SK-N-SH (cell line): Measurements from ENCODE around the gene ELOVL6. TPM values are rescaled to one million over a fixed set of nuclear protein-coding genes. Genes with fewer than 3 reads are reported as not detected.

Source experiments
- CTCF ChIA-PET: fragments of 300-600, 350-600 bp; formaldehyde crosslinking; extraction: SDS; loops from one replicate; lab custom pipeline; 2021; lab: Yijun Ruan, JAX
- POLR2A ChIA-PET: fragments of 350-600 bp; sonication (Branson Sonifier 250); formaldehyde crosslinking; extraction: SDS; loops from one replicate; lab custom pipeline; 2020; ENCODE audit warnings: antibody characterized with exemption, inconsistent platforms; lab: Yijun Ruan, JAX
- DNase-seq: peaks from one replicate; pipeline ENCODE4 v3.0.0; 2012
- H2AFZ ChIP-seq: fragments of 200-600 bp; sonication (generic); 2 replicates; pipeline ENCODE4 v1.8.1; 2016; ENCODE audit warnings: antibody characterized with exemption, mild to moderate bottlenecking, low read depth
- H3F3A ChIP-seq: fragments of 200-600 bp; sonication (generic); replicated peaks from 2 replicates; pipeline ENCODE3; 2016; ENCODE audit warnings: antibody characterized with exemption, mild to moderate bottlenecking; ENCODE audit not compliant: insufficient read depth
- H3K27ac ChIP-seq, 2 experiments: fragments of 200-500 bp in 1 of 2; fragments of 200-600 bp in 1 of 2; sonication (Bioruptor generic) in 1 of 2; sonication (generic), shearing (Covaris generic) in 1 of 2; 2 replicates each; pipeline versions ENCODE4 v1.5.1 to v1.6.1; 2014 to 2016; ENCODE audit warnings: low read depth in 2 of 2, inconsistent platforms in 1 of 2, low read length in 1 of 2, mild to moderate bottlenecking in 1 of 2, mixed read lengths in 1 of 2
- H3K27me3 ChIP-seq: fragments of 200-600 bp; sonication (generic), shearing (Covaris generic); 2 replicates; pipeline ENCODE4 v1.6.1; 2016; ENCODE audit warnings: mixed run types; ENCODE audit not compliant: insufficient read depth
- H3K36me3 ChIP-seq, 2 experiments: fragments of 200-500 bp in 1 of 2; fragments of 200-600 bp in 1 of 2; sonication (Bioruptor generic) in 1 of 2; sonication (generic) in 1 of 2; replicated peaks in 1 of 2; 2 replicates each; pipeline versions ENCODE3 to v1.5.1; 2014 to 2016; ENCODE audit warnings: low read length in 1 of 2, mild to moderate bottlenecking in 1 of 2; ENCODE audit not compliant: insufficient read depth in 2 of 2, control insufficient read depth in 1 of 2
- H3K4me1 ChIP-seq, 2 experiments: fragments of 200-500 bp in 1 of 2; fragments of 200-600 bp in 1 of 2; sonication (Bioruptor generic) in 1 of 2; sonication (generic), shearing (Covaris generic) in 1 of 2; 2 replicates each; pipeline versions ENCODE4 v1.5.1 to v1.6.1; 2014 to 2016; ENCODE audit warnings: low read depth in 1 of 2, low read length in 1 of 2, mixed run types in 1 of 2; ENCODE audit not compliant: insufficient read depth in 2 of 2, control insufficient read depth in 1 of 2
- H3K4me2 ChIP-seq: fragments of 200-600 bp; sonication (generic), shearing (Covaris generic); 2 replicates; pipeline ENCODE4 v1.6.1; 2017; ENCODE audit warnings: mixed run types
- H3K4me3 ChIP-seq, 2 experiments: fragments of 200-500 bp in 1 of 2; fragments of 200-600 bp in 1 of 2; sonication (Bioruptor generic) in 1 of 2; sonication (generic), shearing (Covaris generic) in 1 of 2; 2 replicates each; pipeline versions ENCODE4 v1.5.1 to v1.8.1; 2014 to 2016; ENCODE audit warnings: low read depth in 2 of 2, inconsistent platforms in 1 of 2, low read length in 1 of 2, mild to moderate bottlenecking in 1 of 2, mixed read lengths in 1 of 2, moderate library complexity in 1 of 2
- H3K79me2 ChIP-seq: fragments of 200-600 bp; sonication (generic); 2 replicates; pipeline ENCODE4 v1.8.1; 2017; ENCODE audit warnings: mild to moderate bottlenecking; ENCODE audit not compliant: insufficient read depth
- H3K9ac ChIP-seq: fragments of 200-600 bp; sonication (generic); 2 replicates; pipeline ENCODE4 v1.6.1; 2017; ENCODE audit warnings: mixed run types
- H3K9me2 ChIP-seq: fragments of 200-600 bp; sonication (generic); 2 replicates; pipeline ENCODE4 v1.6.1; 2017; ENCODE audit warnings: mixed run types
- H3K9me3 ChIP-seq: fragments of 200-600 bp; sonication (generic); 2 replicates; pipeline ENCODE4 v1.6.1; 2017; ENCODE audit warnings: mixed run types, mild to moderate bottlenecking, moderate library complexity
- H4K20me1 ChIP-seq: fragments of 200-600 bp; sonication (generic); 2 replicates; pipeline ENCODE4 v1.6.1; 2017; ENCODE audit warnings: mild to moderate bottlenecking, mixed run types; ENCODE audit not compliant: insufficient read depth
- ELF1 ChIP-seq: IDR thresholded peaks from 2 replicates; pipeline ENCODE4 v1.4.0; 2012
- EZH2phosphoT487 ChIP-seq: fragments of 200-600 bp; sonication (generic); IDR thresholded peaks from 2 replicates; pipeline ENCODE4 v1.6.1; 2017; ENCODE audit warnings: low read depth, mixed run types, mild to moderate bottlenecking, antibody characterized with exemption, moderate library complexity, borderline replicate concordance
- FOSL2 ChIP-seq: IDR thresholded peaks from 2 replicates; pipeline ENCODE4 v1.4.0; 2012; ENCODE audit warnings: low read depth, mild to moderate bottlenecking, moderate library complexity, borderline replicate concordance
- IRF3 ChIP-seq: fragments of 150-350 bp; IDR thresholded peaks from 2 replicates; pipeline ENCODE4 v1.6.1; 2016; ENCODE audit warnings: mild to moderate bottlenecking, low read depth, low read length
- MEF2A ChIP-seq: IDR thresholded peaks from 2 replicates; pipeline ENCODE4 v1.4.0; 2012; ENCODE audit warnings: low read depth, borderline replicate concordance
- NFIC ChIP-seq: IDR thresholded peaks from 2 replicates; pipeline ENCODE4 v1.4.0; 2012; ENCODE audit warnings: borderline replicate concordance
- NRF1 ChIP-seq: IDR thresholded peaks from 2 replicates; pipeline ENCODE4 v1.6.1; 2012; ENCODE audit warnings: low read depth, mild to moderate bottlenecking, low read length
- POLR2AphosphoS5 ChIP-seq: IDR thresholded peaks from 2 replicates; pipeline ENCODE4 v1.6.1; 2012; ENCODE audit warnings: low read depth, low read length
- RFX5 ChIP-seq: IDR thresholded peaks from 2 replicates; pipeline ENCODE4 v1.6.1; 2012; ENCODE audit warnings: mild to moderate bottlenecking, improper control_type of control experiment, low read length
- SIN3A ChIP-seq: IDR thresholded peaks from 2 replicates; pipeline ENCODE4 v1.6.1; 2012; ENCODE audit warnings: low read depth, mild to moderate bottlenecking, low read length, moderate library complexity, borderline replicate concordance
- SMC3 ChIP-seq: IDR thresholded peaks from 2 replicates; pipeline ENCODE4 v1.6.1; 2012; ENCODE audit warnings: low read depth, low read length, improper control_type of control experiment
- TAF1 ChIP-seq: IDR thresholded peaks from 2 replicates; pipeline ENCODE4 v1.6.1; 2012; ENCODE audit warnings: low read depth, mild to moderate bottlenecking, low read length, moderate library complexity, borderline replicate concordance
- TEAD4 ChIP-seq: IDR thresholded peaks from 2 replicates; pipeline ENCODE4 v1.4.0; 2012; ENCODE audit warnings: mild to moderate bottlenecking, borderline replicate concordance; ENCODE audit not compliant: insufficient read depth
- YY1 ChIP-seq: IDR thresholded peaks from 2 replicates; pipeline ENCODE4 v1.4.0; 2012; ENCODE audit warnings: low read depth, mild to moderate bottlenecking
- WGBS: methylation state at CpG from one replicate; pipeline ENCODE4 v1.1.6; 2017; ENCODE audit warnings: low lambda C conversion rate; 5-methylcytosine and 5-hydroxymethylcytosine counted together
- polyA plus RNA-seq, 3 experiments: library from polyadenylated mRNA; depleted of rRNA; stranded (reverse); fragments of >200 nt; gene quantifications; 2 replicates each; pipeline ENCODE4 v1.2.3, GENCODE V29; 2012
- TF ChIP-seq, protein P1 (sequence below): IDR thresholded peaks from 2 replicates; pipeline ENCODE4; 2012
- TF ChIP-seq, protein P2 (sequence below): fragments of 150-350 bp; IDR thresholded peaks from 2 replicates; pipeline ENCODE4 v1.6.1; 2017; ENCODE audit warnings: antibody characterized with exemption, low read length, low read depth, borderline replicate concordance
- TF ChIP-seq, protein P3 (sequence below): IDR thresholded peaks from 2 replicates; pipeline ENCODE4 v1.4.0; 2012; ENCODE audit warnings: low read depth, borderline replicate concordance
- TF ChIP-seq, protein P4 (sequence below): IDR thresholded peaks from 2 replicates; pipeline ENCODE4 v1.4.0; 2012; ENCODE audit warnings: low read depth, borderline replicate concordance

The ELOVL6 gene
- polyA plus RNA-seq, 1 of the 3 experiments (the other 2 are of a cell fraction), result 9.0 TPM

GRCh38 chr4:110025718-110026117 lies 172.7 kb downstream of the ELOVL6 start (continued):
- TF ChIP-seq IRF3, result no peak
- TF ChIP-seq, all 33 proteins: peak for 0

DNA sequence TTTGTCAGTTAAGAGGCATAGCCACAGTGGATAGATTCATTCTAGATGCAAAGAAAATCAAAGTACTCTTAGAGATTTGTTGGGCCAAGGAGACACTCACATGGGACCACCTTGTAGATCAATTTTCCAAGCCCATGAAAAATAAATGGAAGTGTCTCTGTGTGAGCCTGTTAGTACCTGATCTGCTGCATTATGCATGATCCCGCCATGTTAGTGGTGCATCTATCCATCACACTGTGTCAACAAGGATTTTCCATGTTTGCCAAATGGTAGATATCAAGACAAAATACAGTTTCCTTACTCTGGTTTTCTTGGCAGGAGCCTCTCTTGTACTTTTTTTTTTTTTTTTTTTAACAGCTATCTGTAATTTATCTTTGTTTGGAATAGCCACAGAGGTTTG lies 173.4 kb downstream of the ELOVL6 start:
- CTCF ChIA-PET, result no interaction called here
- no peaks in the 10 kb centered on the region for H3K9me3 ChIP-seq
- no peaks in the 10 kb centered on the region; the same call in 1 of the 2 replicates for H3K27me3 ChIP-seq
- no peaks in the 10 kb centered on the region for H3K36me3 ChIP-seq
- H3K79me2 ChIP-seq, result no peaks in the 10 kb centered on the region
- H3K27ac ChIP-seq, result no peak overlapping the region
- H3K4me3 ChIP-seq, result no peak overlapping the region
- H3K9me2 ChIP-seq, result no peaks in the 10 kb centered on the region
- H3K4me1 ChIP-seq, result no peaks in the 10 kb centered on the region
- no peak overlapping the region for H2AFZ ChIP-seq
- H3F3A ChIP-seq, result no peaks in the 10 kb centered on the region
- no peaks in the 10 kb centered on the region for H4K20me1 ChIP-seq
- DNase-seq, result no peak
- H3K9ac ChIP-seq, result no peak overlapping the region
- TF ChIP-seq YY1 (no peak), FOSL2 (no peak), MEF2A (no peak), NFIC (no peak), TAF1 (no peak), SIN3A (no peak), RFX5 (no peak), TEAD4 (no peak), SMC3 (no peak), POLR2AphosphoS5 (no peak), NRF1 (no peak), EZH2phosphoT487 (no peak), ELF1 (no peak)
- TF ChIP-seq, protein P1, sequence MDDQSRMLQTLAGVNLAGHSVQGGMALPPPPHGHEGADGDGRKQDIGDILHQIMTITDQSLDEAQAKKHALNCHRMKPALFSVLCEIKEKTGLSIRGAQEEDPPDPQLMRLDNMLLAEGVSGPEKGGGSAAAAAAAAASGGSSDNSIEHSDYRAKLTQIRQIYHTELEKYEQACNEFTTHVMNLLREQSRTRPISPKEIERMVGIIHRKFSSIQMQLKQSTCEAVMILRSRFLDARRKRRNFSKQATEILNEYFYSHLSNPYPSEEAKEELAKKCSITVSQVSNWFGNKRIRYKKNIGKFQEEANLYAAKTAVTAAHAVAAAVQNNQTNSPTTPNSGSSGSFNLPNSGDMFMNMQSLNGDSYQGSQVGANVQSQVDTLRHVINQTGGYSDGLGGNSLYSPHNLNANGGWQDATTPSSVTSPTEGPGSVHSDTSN, result no peak
- TF ChIP-seq, protein P2, sequence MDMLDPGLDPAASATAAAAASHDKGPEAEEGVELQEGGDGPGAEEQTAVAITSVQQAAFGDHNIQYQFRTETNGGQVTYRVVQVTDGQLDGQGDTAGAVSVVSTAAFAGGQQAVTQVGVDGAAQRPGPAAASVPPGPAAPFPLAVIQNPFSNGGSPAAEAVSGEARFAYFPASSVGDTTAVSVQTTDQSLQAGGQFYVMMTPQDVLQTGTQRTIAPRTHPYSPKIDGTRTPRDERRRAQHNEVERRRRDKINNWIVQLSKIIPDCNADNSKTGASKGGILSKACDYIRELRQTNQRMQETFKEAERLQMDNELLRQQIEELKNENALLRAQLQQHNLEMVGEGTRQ, result no peak
- TF ChIP-seq, protein P3, sequence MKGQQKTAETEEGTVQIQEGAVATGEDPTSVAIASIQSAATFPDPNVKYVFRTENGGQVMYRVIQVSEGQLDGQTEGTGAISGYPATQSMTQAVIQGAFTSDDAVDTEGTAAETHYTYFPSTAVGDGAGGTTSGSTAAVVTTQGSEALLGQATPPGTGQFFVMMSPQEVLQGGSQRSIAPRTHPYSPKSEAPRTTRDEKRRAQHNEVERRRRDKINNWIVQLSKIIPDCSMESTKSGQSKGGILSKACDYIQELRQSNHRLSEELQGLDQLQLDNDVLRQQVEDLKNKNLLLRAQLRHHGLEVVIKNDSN, result no peak
- TF ChIP-seq, protein P4, sequence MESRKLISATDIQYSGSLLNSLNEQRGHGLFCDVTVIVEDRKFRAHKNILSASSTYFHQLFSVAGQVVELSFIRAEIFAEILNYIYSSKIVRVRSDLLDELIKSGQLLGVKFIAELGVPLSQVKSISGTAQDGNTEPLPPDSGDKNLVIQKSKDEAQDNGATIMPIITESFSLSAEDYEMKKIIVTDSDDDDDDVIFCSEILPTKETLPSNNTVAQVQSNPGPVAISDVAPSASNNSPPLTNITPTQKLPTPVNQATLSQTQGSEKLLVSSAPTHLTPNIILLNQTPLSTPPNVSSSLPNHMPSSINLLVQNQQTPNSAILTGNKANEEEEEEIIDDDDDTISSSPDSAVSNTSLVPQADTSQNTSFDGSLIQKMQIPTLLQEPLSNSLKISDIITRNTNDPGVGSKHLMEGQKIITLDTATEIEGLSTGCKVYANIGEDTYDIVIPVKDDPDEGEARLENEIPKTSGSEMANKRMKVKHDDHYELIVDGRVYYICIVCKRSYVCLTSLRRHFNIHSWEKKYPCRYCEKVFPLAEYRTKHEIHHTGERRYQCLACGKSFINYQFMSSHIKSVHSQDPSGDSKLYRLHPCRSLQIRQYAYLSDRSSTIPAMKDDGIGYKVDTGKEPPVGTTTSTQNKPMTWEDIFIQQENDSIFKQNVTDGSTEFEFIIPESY, result no peak
- H3K4me2 ChIP-seq, result no peak overlapping the region
- WGBS, result 77% methylated on average over 1 of the region's 1 CpG
- POLR2A ChIA-PET, result no interaction called here
